ENCODE data around the gene OR11H7. TPM values are rescaled to one million over a fixed set of nuclear protein-coding genes. Genes with fewer than 3 reads are reported as not detected.
A peak's percentile ranks its signal among the peaks of the same experiment; 100 is the strongest.
"Not testable (repeated sequence)": the region's sequence is repeated elsewhere in the genome, so short reads cannot be mapped to it uniquely, and the experiment has no call there.

Gene OR11H7
- total and polyA plus RNA-seq, 2 experiments from 2014 or later = not detected

DNA sequence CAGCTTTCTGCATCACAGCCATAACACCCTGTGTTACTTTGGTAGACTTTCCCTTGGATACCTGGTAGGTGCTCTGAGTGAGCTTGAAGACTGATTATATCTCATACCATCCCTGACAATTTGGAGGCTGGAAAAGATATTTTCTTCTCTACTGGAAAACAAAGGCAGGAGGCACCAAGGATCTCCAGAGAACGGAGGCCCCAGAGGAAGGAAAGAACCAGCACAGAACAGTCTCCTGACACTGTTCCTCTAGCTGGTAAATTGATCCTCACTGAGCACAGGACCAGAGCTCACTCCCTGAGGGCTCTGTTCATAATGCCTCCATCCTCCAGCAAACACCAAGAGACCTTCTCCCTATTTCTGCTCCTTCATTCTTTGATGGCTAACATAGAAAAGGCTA lies 38.2 kb upstream of the OR11H7 start, which contains the start of gene OR11G2:
OR11G2 (plus strand) TSS at position 301 of the 400 bp plus-strand sequence. CDS start 6,542 bp downstream, outside the sequence.
- no peaks in the 10 kb centered on the region for H4K20me1 ChIP-seq (ENCODE audit: insufficient read depth)
- H3K4me2 ChIP-seq (ENCODE audit: unreplicated experiment) = no peak within 1 kb of the TSS
- no peaks in the 10 kb centered on the region for H3K9me2 ChIP-seq (ENCODE audit: insufficient read depth)
- TF ChIP-seq EZH2phosphoT487 (IDR thresholded peaks at IDR 0.05; ENCODE audit: insufficient read depth, low read depth) = no peak
- TF ChIP-seq EZH2 (IDR thresholded peaks at IDR 0.05; ENCODE audit: insufficient read depth, poor library complexity, severe bottlenecking) = no peak
- H3K9ac ChIP-seq = no peak within 1 kb of the TSS
- H3K4me1 ChIP-seq (ENCODE audit: insufficient read depth) = no peaks in the 10 kb centered on the region
- no peaks in the 10 kb centered on the region for H3K79me2 ChIP-seq (ENCODE audit: insufficient read depth)
- no peaks in the 10 kb centered on the region for H3F3A ChIP-seq (ENCODE audit: insufficient read depth)
- in situ Hi-C loops (cut with MboI) = no loop called here
- 0 to 11% methylated on average over 1 of the region's 1 CpG for WGBS, 2 experiments (ENCODE audit: low coverage in 1 of 2, low lambda C conversion rate in 2 of 2, missing lambda C conversion rate in 2 of 2)
- H3K4me3 ChIP-seq = no peak within 1 kb of the TSS
- DNase-seq = no peak
- no peak within 1 kb of the TSS for H3K27ac ChIP-seq
- no peaks in the 10 kb centered on the region for H3K27me3 ChIP-seq (replicated peaks; ENCODE audit: insufficient read depth)
- H2AFZ ChIP-seq = no peak within 1 kb of the TSS
- H3K36me3 ChIP-seq (ENCODE audit: low read depth) = no peaks in the 10 kb centered on the region
- H3K9me3 ChIP-seq (ENCODE audit: low read depth) = no peaks in the 10 kb centered on the region

DNA sequence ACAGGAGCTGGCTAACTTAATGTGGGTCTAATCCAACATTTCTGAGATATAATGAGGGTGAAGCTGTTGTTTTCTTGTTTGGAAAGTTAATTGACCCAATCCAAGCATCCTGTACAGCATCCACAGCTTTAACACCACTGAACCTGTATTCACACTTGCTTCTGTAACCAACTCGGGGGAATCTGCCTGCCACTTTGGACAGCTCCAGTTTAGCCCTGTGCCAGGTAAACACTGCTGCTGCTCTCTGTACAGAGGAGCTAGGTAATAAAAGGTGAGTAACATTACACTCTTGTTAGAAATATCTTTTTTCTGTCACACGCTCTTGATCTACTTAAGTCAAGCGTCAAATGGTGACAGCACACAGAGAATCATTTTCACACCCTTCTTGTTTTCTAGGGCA lies 37.4 kb upstream of the OR11H7 start:
- in situ Hi-C loops (cut with MboI) = no loop called here
- Histone ChIP-seq H3K36me3 (ENCODE audit: low read depth) (no peaks in the 10 kb centered on the region), H3K27me3 (replicated peaks; ENCODE audit: insufficient read depth) (no peaks in the 10 kb centered on the region), H3K4me1 (ENCODE audit: insufficient read depth) (no peaks in the 10 kb centered on the region), H3K9me2 (ENCODE audit: insufficient read depth) (no peaks in the 10 kb centered on the region), H4K20me1 (ENCODE audit: insufficient read depth) (no peaks in the 10 kb centered on the region), H3K79me2 (ENCODE audit: insufficient read depth) (no peaks in the 10 kb centered on the region), H3K4me3 (no peak overlapping the region), H3K4me2 (ENCODE audit: unreplicated experiment) (no peak overlapping the region), H3F3A (ENCODE audit: insufficient read depth) (no peaks in the 10 kb centered on the region), H3K9me3 (ENCODE audit: low read depth) (no peaks in the 10 kb centered on the region), H3K27ac (no peak overlapping the region), H3K9ac (no peak overlapping the region), H2AFZ (no peak overlapping the region)
- no peak for DNase-seq
- TF ChIP-seq EZH2phosphoT487 (IDR thresholded peaks at IDR 0.05; ENCODE audit: insufficient read depth, low read depth) = no peak
- TF ChIP-seq EZH2 (IDR thresholded peaks at IDR 0.05; ENCODE audit: insufficient read depth, poor library complexity, severe bottlenecking) = no peak
- WGBS, 2 experiments (ENCODE audit: low coverage in 1 of 2, low lambda C conversion rate in 2 of 2, missing lambda C conversion rate in 2 of 2) = 42 to 50% methylated on average over 3 of the region's 3 CpGs

DNA sequence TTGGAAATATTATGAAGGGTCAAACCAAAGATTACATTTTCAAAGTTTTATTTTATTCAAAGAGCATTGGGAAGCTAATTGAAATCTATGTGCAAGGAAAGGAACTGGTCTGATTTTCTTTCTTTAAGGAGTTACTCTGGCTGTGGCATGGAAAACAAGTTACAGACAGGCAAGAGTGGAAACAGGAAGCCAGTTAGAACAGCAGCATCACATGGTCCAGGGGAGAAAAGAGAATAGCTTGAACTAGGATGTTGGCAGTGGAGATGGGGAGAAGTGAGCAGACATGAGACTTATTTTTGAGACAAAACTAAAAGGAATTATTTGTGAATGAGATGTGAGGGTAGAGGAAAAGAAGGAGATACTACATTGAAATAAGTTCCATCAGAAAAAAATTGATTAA lies 34.7 kb upstream of the OR11H7 start:
- no peaks in the 10 kb centered on the region for H3K27me3 ChIP-seq (replicated peaks; ENCODE audit: insufficient read depth)
- in situ Hi-C loops (cut with MboI) = no loop called here
- H2AFZ ChIP-seq = no peak overlapping the region

DNA sequence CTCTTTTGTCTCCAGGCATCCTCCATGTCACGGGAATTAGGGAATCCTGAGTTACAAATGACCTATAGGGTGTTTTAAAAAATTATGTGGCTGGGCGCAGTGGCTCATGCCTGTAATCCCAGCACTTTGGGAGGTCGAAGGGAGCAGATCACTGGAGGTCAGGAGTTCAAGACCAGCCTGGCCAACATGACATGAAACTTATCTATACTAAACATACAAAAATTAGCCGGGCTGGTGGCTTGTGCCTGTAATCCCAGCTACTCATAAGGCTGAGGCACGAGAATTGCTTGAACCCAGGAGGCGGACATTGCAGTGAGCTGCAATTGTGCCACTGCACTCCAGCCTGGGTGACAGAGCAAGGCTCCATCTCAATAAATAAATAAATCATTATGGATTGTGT lies 33.6 kb upstream of the OR11H7 start:
- H3K4me1 ChIP-seq (ENCODE audit: insufficient read depth); H3F3A ChIP-seq (ENCODE audit: insufficient read depth); H3K9ac ChIP-seq; H3K4me3 ChIP-seq; H3K27ac ChIP-seq; H3K36me3 ChIP-seq (ENCODE audit: low read depth); H3K9me2 ChIP-seq (ENCODE audit: insufficient read depth); in situ Hi-C loops (cut with MboI); H3K4me2 ChIP-seq (ENCODE audit: unreplicated experiment); H2AFZ ChIP-seq; H3K27me3 ChIP-seq (replicated peaks; ENCODE audit: insufficient read depth); H4K20me1 ChIP-seq (ENCODE audit: insufficient read depth); H3K79me2 ChIP-seq (ENCODE audit: insufficient read depth); DNase-seq; H3K9me3 ChIP-seq (ENCODE audit: low read depth): not testable (repeated sequence)
- WGBS, 2 experiments (ENCODE audit: low coverage in 1 of 2, low lambda C conversion rate in 2 of 2, missing lambda C conversion rate in 2 of 2) = 14 to 18% methylated on average over 6 of the region's 6 CpGs

More for the DNA sequence above, 34.7 kb upstream of the OR11H7 start:
- Histone ChIP-seq H3K36me3 (ENCODE audit: low read depth) (no peaks in the 10 kb centered on the region), H3K9ac (no peak overlapping the region), H3K9me2 (ENCODE audit: insufficient read depth) (no peaks in the 10 kb centered on the region), H3K4me3 (no peak overlapping the region), H3K4me2 (ENCODE audit: unreplicated experiment) (no peak overlapping the region), H3K9me3 (ENCODE audit: low read depth) (no peaks in the 10 kb centered on the region), H3K79me2 (ENCODE audit: insufficient read depth) (no peaks in the 10 kb centered on the region), H4K20me1 (ENCODE audit: insufficient read depth) (no peaks in the 10 kb centered on the region), H3F3A (ENCODE audit: insufficient read depth) (no peaks in the 10 kb centered on the region), H3K4me1 (ENCODE audit: insufficient read depth) (no peaks in the 10 kb centered on the region), H3K27ac (no peak overlapping the region)
- DNase-seq = no peak
- TF ChIP-seq EZH2 (IDR thresholded peaks at IDR 0.05; ENCODE audit: insufficient read depth, poor library complexity, severe bottlenecking) (no peak), EZH2phosphoT487 (IDR thresholded peaks at IDR 0.05; ENCODE audit: insufficient read depth, low read depth) (no peak)

DNA sequence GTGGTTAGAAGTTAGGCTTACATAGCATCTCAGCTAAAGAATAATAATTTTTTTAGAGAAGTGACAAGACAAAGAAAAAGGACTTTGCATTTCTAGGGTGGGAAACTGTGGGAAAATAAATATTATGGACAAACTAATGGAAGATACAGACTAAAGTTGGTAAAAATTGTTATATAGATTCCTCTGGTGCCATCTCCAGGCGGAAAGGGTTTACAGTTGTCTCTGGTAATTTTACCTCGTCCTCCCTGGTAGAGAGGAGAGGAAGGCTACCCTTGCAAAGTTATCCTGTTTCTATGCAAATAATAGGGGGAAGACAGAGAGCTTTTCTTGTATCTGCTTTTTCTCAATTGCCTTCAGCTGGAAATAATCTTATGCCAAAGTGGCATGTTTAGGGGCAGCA lies 32.9 kb upstream of the OR11H7 start:
- WGBS, 2 experiments (ENCODE audit: low coverage in 1 of 2, low lambda C conversion rate in 2 of 2, missing lambda C conversion rate in 2 of 2) = 2% methylated on average over 2 of the region's 2 CpGs
- in situ Hi-C loops (cut with MboI) = no loop called here

More for the DNA sequence above, 32.9 kb upstream of the OR11H7 start:
- Histone ChIP-seq H3K4me2 (ENCODE audit: unreplicated experiment) (no peak overlapping the region), H3K27ac (no peak overlapping the region), H3K4me3 (no peak overlapping the region), H3K9ac (no peak overlapping the region), H3F3A (ENCODE audit: insufficient read depth) (no peaks in the 10 kb centered on the region), H3K4me1 (ENCODE audit: insufficient read depth) (no peaks in the 10 kb centered on the region), H3K9me2 (ENCODE audit: insufficient read depth) (no peaks in the 10 kb centered on the region), H3K36me3 (ENCODE audit: low read depth) (no peaks in the 10 kb centered on the region), H3K27me3 (replicated peaks; ENCODE audit: insufficient read depth) (no peaks in the 10 kb centered on the region), H3K79me2 (ENCODE audit: insufficient read depth) (no peaks in the 10 kb centered on the region), H2AFZ (no peak overlapping the region), H4K20me1 (ENCODE audit: insufficient read depth) (no peaks in the 10 kb centered on the region), H3K9me3 (ENCODE audit: low read depth) (no peaks in the 10 kb centered on the region)
- DNase-seq = peak; percentile 20
- TF ChIP-seq EZH2 (IDR thresholded peaks at IDR 0.05; ENCODE audit: insufficient read depth, poor library complexity, severe bottlenecking) = no peak
- no peak for TF ChIP-seq EZH2phosphoT487 (IDR thresholded peaks at IDR 0.05; ENCODE audit: insufficient read depth, low read depth)

All from GM23248 (cell line).